ENCODE measurements around the gene MYO16. TPM values are rescaled to one million over a fixed set of nuclear protein-coding genes. Genes with fewer than 3 reads are reported as not detected.

The MYO16 gene
- total and polyA plus RNA-seq, 2 experiments from 2014 or later, result 0.13 to 0.23 TPM

DNA sequence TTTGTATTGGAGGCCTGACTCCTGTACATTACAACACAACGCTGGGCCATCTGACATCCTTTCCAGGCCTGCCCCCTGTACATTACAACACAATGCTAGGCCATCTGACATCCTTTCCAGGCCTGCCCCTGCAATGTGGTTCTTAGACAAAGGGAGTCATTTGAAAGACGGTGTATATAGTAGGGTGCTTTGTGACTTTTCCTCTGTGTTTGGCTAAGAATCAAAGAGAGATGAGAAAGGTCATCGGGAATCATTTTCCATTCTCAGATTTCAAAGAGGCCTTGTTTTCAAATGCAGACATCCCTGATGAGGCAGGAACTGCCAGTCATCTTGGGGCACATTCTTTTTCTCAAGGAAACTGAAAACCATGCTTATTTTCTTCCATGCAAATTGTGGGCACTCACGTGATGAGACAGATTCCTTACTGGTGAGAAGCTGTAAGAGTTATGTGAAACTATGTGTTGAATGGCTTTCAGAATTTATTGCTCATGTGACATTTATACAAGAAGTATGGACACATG lies 551.6 kb downstream of the MYO16 start:
- no peak overlapping the region for H3K4me2 ChIP-seq
- H3K36me3 ChIP-seq (replicated peaks; ENCODE audit: insufficient read depth, low read depth), result no peaks in the 10 kb centered on the region
- no peak overlapping the region for H3K27ac ChIP-seq
- no peaks in the 10 kb centered on the region for H3K79me2 ChIP-seq
- no peak for TF ChIP-seq EZH2 (IDR thresholded peaks at IDR 0.05; ENCODE audit: borderline replicate concordance)
- TF ChIP-seq EZH2phosphoT487 (IDR thresholded peaks at IDR 0.05; ENCODE audit: low read depth, severe bottlenecking, unreplicated experiment), result no peak
- TF ChIP-seq, protein P1, sequence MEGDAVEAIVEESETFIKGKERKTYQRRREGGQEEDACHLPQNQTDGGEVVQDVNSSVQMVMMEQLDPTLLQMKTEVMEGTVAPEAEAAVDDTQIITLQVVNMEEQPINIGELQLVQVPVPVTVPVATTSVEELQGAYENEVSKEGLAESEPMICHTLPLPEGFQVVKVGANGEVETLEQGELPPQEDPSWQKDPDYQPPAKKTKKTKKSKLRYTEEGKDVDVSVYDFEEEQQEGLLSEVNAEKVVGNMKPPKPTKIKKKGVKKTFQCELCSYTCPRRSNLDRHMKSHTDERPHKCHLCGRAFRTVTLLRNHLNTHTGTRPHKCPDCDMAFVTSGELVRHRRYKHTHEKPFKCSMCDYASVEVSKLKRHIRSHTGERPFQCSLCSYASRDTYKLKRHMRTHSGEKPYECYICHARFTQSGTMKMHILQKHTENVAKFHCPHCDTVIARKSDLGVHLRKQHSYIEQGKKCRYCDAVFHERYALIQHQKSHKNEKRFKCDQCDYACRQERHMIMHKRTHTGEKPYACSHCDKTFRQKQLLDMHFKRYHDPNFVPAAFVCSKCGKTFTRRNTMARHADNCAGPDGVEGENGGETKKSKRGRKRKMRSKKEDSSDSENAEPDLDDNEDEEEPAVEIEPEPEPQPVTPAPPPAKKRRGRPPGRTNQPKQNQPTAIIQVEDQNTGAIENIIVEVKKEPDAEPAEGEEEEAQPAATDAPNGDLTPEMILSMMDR (IDR thresholded peaks at IDR 0.05; ENCODE audit: poor library complexity), result no peak
- H3K9me3 ChIP-seq (ENCODE audit: low read depth), result no peaks in the 10 kb centered on the region
- no peak overlapping the region for H3K4me3 ChIP-seq
- DNase-seq (ENCODE audit: low spot score), result peak; percentile 38
- no peaks in the 10 kb centered on the region for H4K20me1 ChIP-seq (ENCODE audit: insufficient read depth, poor library complexity, severe bottlenecking)
- no peaks in the 10 kb centered on the region for H3K9me2 ChIP-seq (replicated peaks; ENCODE audit: insufficient read depth)
- H3K27me3 ChIP-seq, result no peaks in the 10 kb centered on the region
- no peak overlapping the region for H2AFZ ChIP-seq
- 68% methylated on average over 4 of the region's 4 CpGs for WGBS (ENCODE audit: low lambda C conversion rate, missing lambda C conversion rate)
- no peaks in the 10 kb centered on the region for H3K4me1 ChIP-seq (ENCODE audit: insufficient read depth)

DNA sequence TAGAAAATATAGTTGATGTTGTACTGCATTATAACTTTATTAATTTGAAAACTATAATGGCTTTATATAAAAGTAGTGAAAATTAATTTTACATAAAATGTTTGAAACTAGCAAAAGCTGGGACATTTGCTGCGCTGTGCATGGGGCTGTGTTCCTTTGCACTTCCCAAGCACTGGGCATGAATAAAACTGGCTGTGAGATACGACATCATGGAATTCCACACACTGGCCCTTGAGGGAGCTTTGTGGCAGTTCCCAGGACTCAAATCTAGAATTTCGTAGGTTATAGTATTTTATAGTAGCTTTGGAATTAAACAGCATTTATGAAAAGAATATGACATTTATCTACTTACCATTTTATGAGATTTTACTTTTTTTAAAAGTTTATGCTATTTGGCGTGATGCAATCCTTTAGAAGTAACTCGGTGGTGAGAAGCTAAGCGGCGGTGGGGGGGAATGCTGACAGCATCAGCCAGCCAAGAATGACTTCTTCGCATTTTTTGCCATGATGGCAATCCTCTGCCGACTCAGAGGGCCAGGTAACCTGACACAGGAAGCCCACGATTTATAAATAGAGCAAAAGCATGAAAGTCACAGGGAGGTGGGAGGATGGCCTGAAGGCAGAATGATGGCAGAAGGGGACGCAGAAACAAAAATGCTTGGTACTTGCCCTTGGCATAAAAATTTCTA lies 553.5 kb downstream of the MYO16 start:
- DNase-seq (ENCODE audit: low spot score), result no peak
- no peaks in the 10 kb centered on the region for H3K9me2 ChIP-seq (replicated peaks; ENCODE audit: insufficient read depth)
- no peak overlapping the region for H3K4me3 ChIP-seq
- TF ChIP-seq, protein P1 (IDR thresholded peaks at IDR 0.05; ENCODE audit: poor library complexity), result no peak
- H3K27ac ChIP-seq, result no peak overlapping the region
- H3K79me2 ChIP-seq, result no peaks in the 10 kb centered on the region
- H3K4me2 ChIP-seq, result no peak overlapping the region
- H3K4me1 ChIP-seq (ENCODE audit: insufficient read depth), result no peaks in the 10 kb centered on the region
- no peaks in the 10 kb centered on the region for H3K9me3 ChIP-seq (ENCODE audit: low read depth)
- no peaks in the 10 kb centered on the region for H3K36me3 ChIP-seq (replicated peaks; ENCODE audit: insufficient read depth, low read depth)
- WGBS (ENCODE audit: low lambda C conversion rate, missing lambda C conversion rate), result 75% methylated on average over 11 of the region's 11 CpGs
- no peaks in the 10 kb centered on the region for H4K20me1 ChIP-seq (ENCODE audit: insufficient read depth, poor library complexity, severe bottlenecking)
- no peaks in the 10 kb centered on the region for H3K27me3 ChIP-seq
- no peak overlapping the region for H2AFZ ChIP-seq

DNA sequence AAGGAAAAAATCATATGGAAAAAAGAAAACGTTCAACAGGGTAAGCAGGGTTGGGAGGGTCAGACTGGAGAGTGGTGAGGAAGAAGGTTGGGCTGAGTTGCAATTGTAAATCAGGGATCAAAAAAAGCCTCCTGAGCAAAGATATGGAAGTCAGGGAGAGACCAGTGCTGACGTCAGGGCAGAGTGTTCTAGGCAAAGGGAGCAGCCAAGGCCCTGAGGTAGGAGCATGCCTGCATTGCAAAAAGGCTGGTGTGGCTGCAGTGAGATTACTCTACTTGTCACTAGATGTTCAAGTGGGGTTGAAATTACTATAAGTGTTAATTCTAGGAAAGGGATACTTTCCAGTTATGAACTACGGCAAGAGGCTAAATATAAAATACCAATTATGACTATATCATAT lies 562.0 kb downstream of the MYO16 start:
- Histone ChIP-seq H3K27me3 (no peaks in the 10 kb centered on the region), H4K20me1 (ENCODE audit: insufficient read depth, poor library complexity, severe bottlenecking) (no peaks in the 10 kb centered on the region), H3K4me2 (no peak overlapping the region), H3K36me3 (replicated peaks; ENCODE audit: insufficient read depth, low read depth) (no peaks in the 10 kb centered on the region), H3K9me3 (ENCODE audit: low read depth) (no peaks in the 10 kb centered on the region), H2AFZ (no peak overlapping the region), H3K27ac (no peak overlapping the region), H3K4me3 (no peak overlapping the region), H3K4me1 (ENCODE audit: insufficient read depth) (no peaks in the 10 kb centered on the region), H3K79me2 (no peaks in the 10 kb centered on the region), H3K9me2 (replicated peaks; ENCODE audit: insufficient read depth) (no peaks in the 10 kb centered on the region)
- no peak for DNase-seq (ENCODE audit: low spot score)
- 73% methylated on average over 3 of the region's 3 CpGs for WGBS (ENCODE audit: low lambda C conversion rate, missing lambda C conversion rate)
- TF ChIP-seq, protein P1 (IDR thresholded peaks at IDR 0.05; ENCODE audit: poor library complexity), result no peak
- TF ChIP-seq EZH2 (IDR thresholded peaks at IDR 0.05; ENCODE audit: borderline replicate concordance), result no peak
- no peak for TF ChIP-seq EZH2phosphoT487 (IDR thresholded peaks at IDR 0.05; ENCODE audit: low read depth, severe bottlenecking, unreplicated experiment)

Measured in hepatocyte (in vitro differentiated cells).